Measurements from ENCODE around the gene NLRP7.
"Not testable (repeated sequence)": the region's sequence is repeated elsewhere in the genome, so short reads cannot be mapped to it uniquely, and the experiment has no call there.

Gene NLRP7

DNA sequence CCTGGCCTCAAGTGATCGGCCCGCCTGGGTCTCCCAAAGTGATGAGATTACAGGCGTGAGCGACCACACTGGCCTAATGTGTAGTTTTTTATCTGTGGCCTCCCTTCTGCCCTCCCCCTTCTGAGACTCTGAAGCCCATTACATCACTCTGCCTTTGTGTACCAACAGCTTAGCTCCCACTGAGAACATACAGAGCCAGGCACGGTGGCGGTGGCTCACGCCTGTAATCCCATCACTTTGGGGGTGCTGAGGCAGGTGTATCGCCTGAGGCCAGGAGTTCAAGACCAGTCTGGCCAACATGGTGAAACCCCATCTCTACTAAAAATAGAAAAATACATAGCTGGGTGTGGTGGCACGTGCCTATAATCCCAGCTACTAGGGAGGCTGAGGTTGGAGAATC, 28.8 kb downstream of the NLRP7 start:
- TF ChIP-seq, protein P1, sequence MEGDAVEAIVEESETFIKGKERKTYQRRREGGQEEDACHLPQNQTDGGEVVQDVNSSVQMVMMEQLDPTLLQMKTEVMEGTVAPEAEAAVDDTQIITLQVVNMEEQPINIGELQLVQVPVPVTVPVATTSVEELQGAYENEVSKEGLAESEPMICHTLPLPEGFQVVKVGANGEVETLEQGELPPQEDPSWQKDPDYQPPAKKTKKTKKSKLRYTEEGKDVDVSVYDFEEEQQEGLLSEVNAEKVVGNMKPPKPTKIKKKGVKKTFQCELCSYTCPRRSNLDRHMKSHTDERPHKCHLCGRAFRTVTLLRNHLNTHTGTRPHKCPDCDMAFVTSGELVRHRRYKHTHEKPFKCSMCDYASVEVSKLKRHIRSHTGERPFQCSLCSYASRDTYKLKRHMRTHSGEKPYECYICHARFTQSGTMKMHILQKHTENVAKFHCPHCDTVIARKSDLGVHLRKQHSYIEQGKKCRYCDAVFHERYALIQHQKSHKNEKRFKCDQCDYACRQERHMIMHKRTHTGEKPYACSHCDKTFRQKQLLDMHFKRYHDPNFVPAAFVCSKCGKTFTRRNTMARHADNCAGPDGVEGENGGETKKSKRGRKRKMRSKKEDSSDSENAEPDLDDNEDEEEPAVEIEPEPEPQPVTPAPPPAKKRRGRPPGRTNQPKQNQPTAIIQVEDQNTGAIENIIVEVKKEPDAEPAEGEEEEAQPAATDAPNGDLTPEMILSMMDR (IDR thresholded peaks at IDR 0.05), result no peak
- Histone ChIP-seq H2AFZ (no peak overlapping the region), H3K79me2 (no peaks in the 10 kb centered on the region), H3K27ac (no peak overlapping the region), H3K9ac (no peak overlapping the region), H3K36me3 (ENCODE audit: control insufficient read depth, insufficient read depth, low read length) (no peaks in the 10 kb centered on the region), H3K27me3 (ENCODE audit: control insufficient read depth, insufficient read depth, low read length) (no peaks in the 10 kb centered on the region), H3K4me3 (ENCODE audit: low read depth, low read length) (no peak overlapping the region), H3K4me1 (no peaks in the 10 kb centered on the region), H3K4me2 (ENCODE audit: low read length) (no peak overlapping the region), H3K9me3 (ENCODE audit: control insufficient read depth, low read length) (no peaks in the 10 kb centered on the region)

GRCh38 chr19:54916822-54917221, 30.5 kb downstream of the NLRP7 start:
- no peak overlapping the region for H3K9ac ChIP-seq
- no peaks in the 10 kb centered on the region for H3K79me2 ChIP-seq
- TF ChIP-seq, protein P1 (IDR thresholded peaks at IDR 0.05), result no peak
- no peak overlapping the region for H3K27ac ChIP-seq
- no peak overlapping the region for H2AFZ ChIP-seq
- no peaks in the 10 kb centered on the region for H3K36me3 ChIP-seq (ENCODE audit: control insufficient read depth, insufficient read depth, low read length)
- no peak overlapping the region for H3K4me3 ChIP-seq (ENCODE audit: low read depth, low read length)
- no peak overlapping the region for H3K4me2 ChIP-seq (ENCODE audit: low read length)
- H3K27me3 ChIP-seq (ENCODE audit: control insufficient read depth, insufficient read depth, low read length), result no peaks in the 10 kb centered on the region
- no peaks in the 10 kb centered on the region for H3K9me3 ChIP-seq (ENCODE audit: control insufficient read depth, low read length)
- H3K4me1 ChIP-seq, result no peaks in the 10 kb centered on the region

GRCh38 chr19:54907899-54908298, 39.4 kb downstream of the NLRP7 start:
- not testable (repeated sequence) for H3K9ac ChIP-seq; H3K27me3 ChIP-seq (ENCODE audit: control insufficient read depth, insufficient read depth, low read length); H3K27ac ChIP-seq; H3K79me2 ChIP-seq; H3K36me3 ChIP-seq (ENCODE audit: control insufficient read depth, insufficient read depth, low read length); H3K4me3 ChIP-seq (ENCODE audit: low read depth, low read length); H3K4me2 ChIP-seq (ENCODE audit: low read length); H2AFZ ChIP-seq; H3K4me1 ChIP-seq; H3K9me3 ChIP-seq (ENCODE audit: control insufficient read depth, low read length)

DNA sequence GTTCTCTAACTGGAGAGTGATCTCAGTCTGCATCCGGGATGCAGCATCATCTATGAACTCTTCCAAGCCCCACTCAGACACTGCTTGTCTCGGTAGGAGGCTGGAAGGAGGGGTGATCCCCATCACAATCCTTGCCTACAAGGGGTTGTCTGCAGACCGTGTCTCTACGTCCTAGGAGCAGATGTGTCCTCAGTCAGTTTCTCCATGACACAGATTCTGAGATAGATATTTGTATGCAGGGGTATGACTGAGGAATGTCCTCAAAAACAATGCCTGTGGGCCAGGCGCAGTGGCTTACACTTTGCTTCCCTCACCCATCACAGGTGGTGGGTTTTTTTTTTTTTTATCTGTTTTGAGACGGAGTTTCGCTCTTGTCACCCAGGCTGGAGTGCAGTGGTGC, 40.5 kb downstream of the NLRP7 start:
- H2AFZ ChIP-seq, result no peak overlapping the region
- H3K9me3 ChIP-seq (ENCODE audit: control insufficient read depth, low read length), result no peaks in the 10 kb centered on the region
- H3K79me2 ChIP-seq, result no peaks in the 10 kb centered on the region
- H3K27me3 ChIP-seq (ENCODE audit: control insufficient read depth, insufficient read depth, low read length), result no peaks in the 10 kb centered on the region
- H3K4me1 ChIP-seq, result no peaks in the 10 kb centered on the region
- H3K9ac ChIP-seq, result no peak overlapping the region
- H3K4me3 ChIP-seq (ENCODE audit: low read depth, low read length), result no peak overlapping the region
- H3K36me3 ChIP-seq (ENCODE audit: control insufficient read depth, insufficient read depth, low read length), result no peaks in the 10 kb centered on the region
- no peak overlapping the region for H3K4me2 ChIP-seq (ENCODE audit: low read length)
- no peak overlapping the region for H3K27ac ChIP-seq
- TF ChIP-seq, protein P1 (IDR thresholded peaks at IDR 0.05), result no peak

DNA sequence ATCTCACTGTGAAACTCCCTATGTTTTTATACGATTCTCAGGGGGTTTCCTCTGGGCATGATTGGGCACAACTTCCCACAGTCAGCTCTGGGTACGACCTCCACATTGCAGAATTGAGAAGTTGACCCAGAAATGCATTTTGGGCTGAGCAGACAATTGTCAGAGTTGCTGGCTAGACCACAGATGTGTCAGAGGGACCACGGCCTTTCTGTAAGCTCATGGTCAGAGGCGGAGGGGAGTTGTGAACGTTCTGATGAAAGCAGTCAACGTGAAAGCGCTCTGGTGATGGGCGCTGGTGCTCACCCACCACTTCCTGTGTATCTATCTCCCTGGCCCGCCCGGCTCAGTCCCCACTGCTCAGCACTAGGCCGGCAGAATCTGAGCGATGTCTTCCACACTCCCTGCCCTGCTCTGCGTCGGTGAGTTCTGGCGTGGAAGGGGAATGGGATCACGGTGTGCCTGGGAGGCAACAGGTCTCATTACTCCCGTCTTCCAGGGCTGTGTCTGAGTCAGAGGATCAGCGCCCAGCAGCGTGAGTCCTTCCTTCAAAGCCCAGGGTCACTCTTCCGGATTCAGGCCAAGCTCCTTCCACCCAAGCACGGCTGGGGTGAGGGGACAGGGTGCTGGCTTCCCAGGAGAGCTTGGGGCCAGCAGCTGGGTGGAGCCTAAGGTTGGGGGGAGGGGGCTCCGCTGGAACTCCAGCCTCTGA, 41.4 kb downstream of the NLRP7 start, which contains the start of gene NCR1:
TSS of gene NCR1 (plus strand) at position 346 of the 709 bp plus-strand sequence. CDS start at position 386, 40 bp downstream.
- no peaks in the 10 kb centered on the region for H3K9me3 ChIP-seq (ENCODE audit: control insufficient read depth, low read length)
- no peak within 1 kb of the TSS for H3K4me3 ChIP-seq (ENCODE audit: low read depth, low read length)
- no peak within 1 kb of the TSS for H2AFZ ChIP-seq
- TF ChIP-seq, protein P1 (IDR thresholded peaks at IDR 0.05), result no peak
- no peak within 1 kb of the TSS for H3K9ac ChIP-seq
- no peak within 1 kb of the TSS for H3K4me2 ChIP-seq (ENCODE audit: low read length)
- H3K36me3 ChIP-seq (ENCODE audit: control insufficient read depth, insufficient read depth, low read length), result no peaks in the 10 kb centered on the region
- H3K27me3 ChIP-seq (ENCODE audit: control insufficient read depth, insufficient read depth, low read length), result no peaks in the 10 kb centered on the region
- H3K27ac ChIP-seq, result no peak within 1 kb of the TSS
- no peaks in the 10 kb centered on the region for H3K79me2 ChIP-seq
- H3K4me1 ChIP-seq, result no peaks in the 10 kb centered on the region
